HG02970 (cell line): Measurements from ENCODE around the gene OTULIN.

Experiments used
- ATAC-seq: cut with Tn5 transposase; IDR thresholded peaks from one replicate; pipeline ENCODE4 v1.9.1; 2021; ENCODE audit warnings: mild to moderate bottlenecking, moderate library complexity, moderate number of reproducible peaks; ENCODE audit not compliant: unreplicated experiment, low FRiP score

OTULIN gene

GRCh38 chr5:14738050-14738449, 73.5 kb downstream of the OTULIN start:
- no peak for ATAC-seq

- ATAC-seq: no peak
Measured at GRCh38 chr5:14739538-14739937, 75.0 kb downstream of the OTULIN start.

GRCh38 chr5:14739981-14740380, 75.5 kb downstream of the OTULIN start:
- ATAC-seq: no peak

- no peak for ATAC-seq
Measured at GRCh38 chr5:14741131-14741530, 76.6 kb downstream of the OTULIN start.

- ATAC-seq: no peak
Measured at GRCh38 chr5:14741801-14742440, 77.4 kb downstream of the OTULIN start.

GRCh38 chr5:14742498-14742897, 78.0 kb downstream of the OTULIN start:
- ATAC-seq: no peak

GRCh38 chr5:14743601-14744295, 79.2 kb downstream of the OTULIN start:
- ATAC-seq: no peak

GRCh38 chr5:14744296-14745187, 80.0 kb downstream of the OTULIN start:
- ATAC-seq: no peak

- ATAC-seq: no peak
Measured at GRCh38 chr5:14745188-14745563, 80.7 kb downstream of the OTULIN start.

GRCh38 chr5:14745753-14746152, 81.2 kb downstream of the OTULIN start:
- no peak for ATAC-seq

- no peak for ATAC-seq
Measured at GRCh38 chr5:14748180-14748900, 83.8 kb downstream of the OTULIN start.
